Fibroblast of villous mesenchyme (primary cell): Measurements from ENCODE around the gene COL23A1. TPM values are rescaled to one million over a fixed set of nuclear protein-coding genes. Genes with fewer than 3 reads are reported as not detected.

Source experiments
- DNase-seq: peaks from one replicate; pipeline ENCODE4 v3.0.0-alpha.2; 2010; ENCODE audit warnings: low read depth
- H3K4me3 ChIP-seq: 2 replicates; pipeline ENCODE4 v1.5.1; 2011; ENCODE audit warnings: low read depth, mild to moderate bottlenecking, low read length
- total RNA-seq: library from RNA; depleted of rRNA; stranded (reverse); fragments of >200 nt; gene quantifications from 2 replicates; pipeline ENCODE4 v1.2.3, GENCODE V29; 2012
- TF ChIP-seq, protein P1 (sequence below): IDR thresholded peaks from 2 replicates; pipeline ENCODE4 v1.5.1; 2012; ENCODE audit warnings: low read depth, mild to moderate bottlenecking, low read length; ENCODE audit not compliant: insufficient read depth

COL23A1 gene
- total RNA-seq, 1 donor: not detected

DNA sequence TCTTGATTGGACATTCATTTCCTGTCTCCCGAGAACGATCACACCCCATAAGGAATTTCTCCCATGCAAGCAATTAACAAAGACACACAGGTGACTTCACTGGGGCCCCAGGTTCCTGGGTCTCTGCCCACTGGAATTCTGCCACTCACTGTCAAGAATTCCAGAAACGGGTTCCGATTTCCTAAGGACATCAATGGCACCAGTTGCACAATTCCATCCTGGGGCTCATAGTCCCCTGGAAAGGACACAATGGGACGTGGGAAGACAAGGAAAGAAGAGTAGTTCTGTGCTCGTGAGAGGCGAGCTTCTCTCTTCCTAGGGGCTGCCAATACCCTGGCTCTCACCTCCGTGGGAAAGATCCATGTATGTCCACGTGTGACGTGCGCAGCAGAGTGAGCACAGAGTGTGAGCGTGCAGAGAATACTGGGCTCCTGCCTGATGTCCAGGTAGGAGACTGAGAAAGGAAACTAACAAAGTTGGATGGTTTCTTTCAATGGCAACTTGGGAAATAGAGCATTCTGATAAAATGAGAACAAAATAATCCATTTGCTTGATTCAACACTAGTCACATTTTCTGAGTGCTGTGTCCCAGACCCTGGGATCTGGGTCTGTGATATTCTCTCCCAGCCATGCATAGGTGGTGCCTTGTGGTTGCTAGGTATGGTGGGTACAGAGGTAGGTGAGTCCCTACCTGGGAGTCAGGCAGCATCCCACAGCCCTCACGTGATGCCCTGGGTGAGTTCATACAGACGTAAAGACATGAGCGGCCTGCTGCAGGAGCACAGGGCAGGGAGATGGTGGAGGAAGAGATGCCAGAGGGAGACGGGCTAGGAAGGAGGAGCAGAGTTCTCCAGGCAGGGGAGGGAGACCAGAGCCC is 159.8 kb downstream of the COL23A1 start:
- no peak overlapping the region for H3K4me3 ChIP-seq
- DNase-seq: no peak
- TF ChIP-seq, protein P1, sequence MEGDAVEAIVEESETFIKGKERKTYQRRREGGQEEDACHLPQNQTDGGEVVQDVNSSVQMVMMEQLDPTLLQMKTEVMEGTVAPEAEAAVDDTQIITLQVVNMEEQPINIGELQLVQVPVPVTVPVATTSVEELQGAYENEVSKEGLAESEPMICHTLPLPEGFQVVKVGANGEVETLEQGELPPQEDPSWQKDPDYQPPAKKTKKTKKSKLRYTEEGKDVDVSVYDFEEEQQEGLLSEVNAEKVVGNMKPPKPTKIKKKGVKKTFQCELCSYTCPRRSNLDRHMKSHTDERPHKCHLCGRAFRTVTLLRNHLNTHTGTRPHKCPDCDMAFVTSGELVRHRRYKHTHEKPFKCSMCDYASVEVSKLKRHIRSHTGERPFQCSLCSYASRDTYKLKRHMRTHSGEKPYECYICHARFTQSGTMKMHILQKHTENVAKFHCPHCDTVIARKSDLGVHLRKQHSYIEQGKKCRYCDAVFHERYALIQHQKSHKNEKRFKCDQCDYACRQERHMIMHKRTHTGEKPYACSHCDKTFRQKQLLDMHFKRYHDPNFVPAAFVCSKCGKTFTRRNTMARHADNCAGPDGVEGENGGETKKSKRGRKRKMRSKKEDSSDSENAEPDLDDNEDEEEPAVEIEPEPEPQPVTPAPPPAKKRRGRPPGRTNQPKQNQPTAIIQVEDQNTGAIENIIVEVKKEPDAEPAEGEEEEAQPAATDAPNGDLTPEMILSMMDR: no peak

DNA sequence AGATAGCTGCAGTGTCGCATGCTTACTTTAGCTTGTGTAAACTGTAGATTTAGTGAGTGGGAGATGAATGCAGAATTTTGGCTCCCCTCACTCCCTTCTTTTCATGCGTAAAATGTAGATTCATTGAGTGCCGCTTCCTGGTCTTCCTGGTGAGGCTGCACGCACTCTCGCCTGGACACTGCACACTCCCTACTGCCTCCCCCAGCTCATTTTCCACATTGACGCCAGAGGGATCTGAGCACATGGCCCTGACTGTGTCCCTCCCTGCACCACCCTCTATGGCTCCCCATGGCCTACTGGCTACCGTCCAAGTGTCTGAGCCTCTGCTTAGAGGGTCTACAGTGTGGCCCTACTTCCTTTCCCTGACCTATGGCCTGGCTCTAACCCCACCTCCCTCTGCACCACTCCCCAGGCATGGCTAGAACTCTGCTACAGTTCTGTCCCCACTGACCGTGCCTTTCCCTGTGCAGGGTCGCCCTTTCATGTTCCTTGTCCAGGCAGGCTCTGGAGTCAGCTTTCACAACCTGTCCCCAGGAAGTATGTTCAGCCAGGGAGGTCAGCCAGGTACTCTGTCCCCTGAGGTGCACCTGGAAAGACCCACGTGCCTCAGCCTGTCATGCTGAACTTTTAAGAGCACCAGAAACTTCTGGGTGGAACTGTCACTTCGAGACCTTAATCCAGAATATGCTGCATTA is 160.6 kb downstream of the COL23A1 start:
- no peak overlapping the region for H3K4me3 ChIP-seq
- TF ChIP-seq, protein P1: no peak
- no peak for DNase-seq

DNA sequence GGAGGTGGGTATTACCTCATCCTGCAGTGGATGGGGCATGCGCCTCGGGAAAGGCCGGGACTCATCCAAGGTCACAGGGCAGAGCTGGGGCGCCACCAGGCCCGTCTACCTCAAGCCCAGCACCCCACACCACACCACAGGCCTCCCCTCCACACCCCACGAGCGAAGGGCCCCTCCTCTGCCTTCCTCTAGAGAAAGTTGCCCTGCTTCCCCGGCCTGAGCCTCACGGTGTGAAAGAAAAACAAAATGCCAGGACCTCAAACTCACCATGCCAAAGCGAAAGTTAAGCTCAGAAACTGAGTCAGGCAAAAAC is 161.1 kb downstream of the COL23A1 start:
- no peak overlapping the region for H3K4me3 ChIP-seq
- DNase-seq: no peak
- TF ChIP-seq, protein P1: no peak

DNA sequence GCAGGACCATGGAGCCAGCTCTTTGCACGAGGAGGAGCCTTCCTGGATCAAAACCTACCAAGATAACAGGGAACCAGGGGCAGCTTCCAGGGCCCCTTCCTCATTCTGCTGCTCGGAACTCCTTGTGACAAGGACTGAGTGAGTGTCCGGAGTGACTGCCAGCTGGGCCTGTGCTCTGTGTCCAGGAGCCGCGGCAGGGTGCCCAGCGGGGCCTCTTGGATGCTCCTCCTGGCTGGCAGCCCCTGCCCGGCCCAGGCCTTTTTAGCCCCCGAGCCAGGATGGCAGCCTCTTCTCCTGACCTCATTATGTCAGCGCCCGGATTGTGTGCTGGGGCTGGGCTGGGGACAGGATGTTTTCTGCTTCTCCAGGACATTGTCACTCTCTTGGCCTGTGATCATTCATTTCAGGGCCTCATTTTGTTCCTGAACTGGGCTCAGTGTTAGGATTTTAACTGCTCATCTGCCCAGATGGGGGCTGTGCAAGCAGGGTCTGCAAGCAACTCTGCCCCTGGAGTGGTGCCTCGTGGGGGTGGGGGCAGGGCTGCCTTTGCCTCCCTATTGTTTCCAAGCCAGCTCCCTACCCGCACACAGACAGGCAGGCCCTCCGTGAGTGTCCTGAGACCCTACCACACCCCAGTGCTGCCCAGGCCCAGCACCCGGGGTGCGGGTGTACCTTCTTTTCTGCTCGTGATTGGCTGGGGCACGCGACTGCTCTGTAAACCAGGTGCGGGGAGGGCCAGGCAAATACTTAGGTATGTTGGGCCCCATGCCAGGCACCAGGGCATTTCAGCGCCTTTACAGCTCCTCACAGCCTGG is 161.6 kb downstream of the COL23A1 start:
- no peak for DNase-seq
- TF ChIP-seq, protein P1: no peak
- no peak overlapping the region for H3K4me3 ChIP-seq

DNA sequence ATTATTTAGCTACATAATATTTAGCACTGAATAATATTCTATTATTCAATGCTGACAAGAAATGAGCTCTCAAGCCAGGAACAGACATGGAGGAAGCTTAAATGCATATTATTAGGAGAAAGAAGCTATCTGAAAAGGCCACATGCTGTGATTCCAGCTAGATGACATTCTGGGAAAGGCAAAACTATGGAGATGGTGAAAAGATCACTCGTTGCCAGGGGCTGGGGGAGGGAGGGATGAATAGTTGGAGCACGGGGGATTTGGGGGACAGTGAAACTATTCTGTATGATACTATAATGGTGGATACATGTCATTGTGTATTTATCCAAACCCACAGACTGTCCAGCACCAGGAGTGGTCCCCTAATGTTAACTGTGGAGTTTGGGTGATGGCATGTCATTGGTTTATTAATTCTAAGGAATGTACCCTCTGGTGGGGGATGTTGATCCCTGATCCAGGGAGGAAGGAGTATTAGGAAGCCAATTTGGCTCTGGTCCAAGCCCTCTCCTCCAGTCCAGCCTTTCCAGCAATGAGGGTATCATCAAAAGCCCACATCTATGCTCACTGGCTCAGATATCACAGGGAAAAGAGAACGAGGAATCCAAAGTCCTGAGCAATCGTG is 162.5 kb downstream of the COL23A1 start:
- TF ChIP-seq, protein P1: no peak
- H3K4me3 ChIP-seq: no peak overlapping the region
- DNase-seq: no peak

DNA sequence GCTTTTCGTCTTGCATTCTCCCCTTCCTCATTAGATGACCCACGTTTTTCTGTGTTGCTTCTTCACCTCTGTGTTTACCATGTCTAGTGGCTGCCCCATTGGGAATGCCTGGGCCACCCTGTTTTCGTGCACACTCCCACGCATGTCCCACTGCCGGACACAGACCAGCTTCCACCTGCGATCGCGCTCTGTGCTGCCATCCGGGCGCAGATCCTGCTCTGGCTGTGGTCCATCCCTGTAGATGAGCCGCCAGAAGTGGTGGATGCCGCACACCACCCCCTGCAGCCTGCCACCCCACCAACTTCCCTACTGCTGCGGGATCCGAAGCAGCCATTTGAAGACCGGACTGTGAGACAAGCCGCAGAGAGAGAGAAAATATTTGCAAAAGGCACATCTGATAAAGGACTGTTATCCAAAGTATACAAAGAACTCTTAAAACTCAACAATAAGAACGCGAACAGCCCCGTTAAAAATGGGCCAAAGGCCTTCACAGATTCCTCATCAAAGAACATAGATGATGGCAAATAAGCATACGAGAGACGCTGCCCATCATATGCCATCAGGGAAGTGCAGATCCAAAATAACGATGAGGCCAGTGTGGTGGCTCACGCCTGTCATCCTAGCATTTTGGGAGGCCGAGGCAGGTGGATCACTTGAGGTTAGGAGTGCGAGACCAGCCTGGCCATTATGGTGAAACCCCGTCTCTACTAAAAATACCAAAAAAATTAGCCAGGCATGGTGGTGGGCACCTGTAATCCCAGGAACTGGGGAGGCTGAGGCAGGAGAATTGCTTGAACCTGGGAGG is 163.7 kb downstream of the COL23A1 start:
- H3K4me3 ChIP-seq: no peak overlapping the region
- TF ChIP-seq, protein P1: no peak
- DNase-seq: no peak
